Suppressor macrophage (primary cell): ENCODE measurements around the gene MEGF8.

Experiments
- DNase-seq, 4 experiments: peaks; one replicate each; pipeline ENCODE4 v3.0.0-alpha.2; 2020 to 2022

Gene MEGF8

GRCh38 chr19:42421591-42422031, 96.2 kb downstream of the MEGF8 start:
- no peak for DNase-seq

- DNase-seq, result no peak
Measured at GRCh38 chr19:42422092-42422900, 96.9 kb downstream of the MEGF8 start.

- peak in 1 of 4 experiments; percentile 9 for DNase-seq
Measured at GRCh38 chr19:42422901-42423461, 97.5 kb downstream of the MEGF8 start.

GRCh38 chr19:42423462-42424344, 98.3 kb downstream of the MEGF8 start:
- DNase-seq, result peak; percentile 69 to 84 (median 80)

- DNase-seq, result no peak
Measured at GRCh38 chr19:42424345-42424707, 98.9 kb downstream of the MEGF8 start.

GRCh38 chr19:42424712-42425131, 99.3 kb downstream of the MEGF8 start:
- no peak for DNase-seq

- no peak for DNase-seq
Measured at GRCh38 chr19:42426643-42427042, 101.2 kb downstream of the MEGF8 start.

GRCh38 chr19:42427313-42427712, 101.9 kb downstream of the MEGF8 start, which contains the start of gene LIPE:
TSS of gene LIPE (minus strand) at chr19:42427388. CDS start at chr19:42427149, 239 bp downstream.
- peak in 1 of 4 experiments; percentile 19 for DNase-seq
